8988T (cell line): ENCODE data around the gene SURF6.

Experiments
- DNase-seq: peaks from one replicate; pipeline ENCODE4 v3.0.0; 2011

SURF6 gene

GRCh38 chr9:133367778-133368177 lies 31.8 kb upstream of the SURF6 start:
- DNase-seq, result no peak

- no peak for DNase-seq
Observed at GRCh38 chr9:133367221-133367620, 31.2 kb upstream of the SURF6 start.

GRCh38 chr9:133366435-133366834 lies 30.4 kb upstream of the SURF6 start:
- no peak for DNase-seq

- DNase-seq, result no peak
Observed at GRCh38 chr9:133362359-133363044, 26.5 kb upstream of the SURF6 start.

GRCh38 chr9:133361507-133362092 lies 25.6 kb upstream of the SURF6 start:
- DNase-seq, result no peak

GRCh38 chr9:133360400-133361393 lies 24.7 kb upstream of the SURF6 start:
- DNase-seq, result no peak

GRCh38 chr9:133359399-133360175 lies 23.6 kb upstream of the SURF6 start:
- DNase-seq, result no peak

GRCh38 chr9:133357656-133358055 lies 21.7 kb upstream of the SURF6 start:
- no peak for DNase-seq

GRCh38 chr9:133356391-133357091 lies 20.6 kb upstream of the SURF6 start, which contains the start of the genes SURF1 and SURF2:
TSS of gene SURF1 (minus strand) at chr9:133356487. CDS start at chr9:133356453, 34 bp downstream.
TSS of gene SURF2 (plus strand) at chr9:133356550. CDS start at chr9:133356593, 43 bp downstream.
- peak; percentile 89 for DNase-seq

- DNase-seq, result no peak
Observed at GRCh38 chr9:133355881-133356357, 19.9 kb upstream of the SURF6 start.

GRCh38 chr9:133354766-133355165 lies 18.8 kb upstream of the SURF6 start:
- DNase-seq, result no peak

GRCh38 chr9:133353548-133353947 lies 17.6 kb upstream of the SURF6 start:
- DNase-seq, result no peak

GRCh38 chr9:133352635-133353340 lies 16.8 kb upstream of the SURF6 start:
- no peak for DNase-seq

GRCh38 chr9:133351908-133352634 lies 16.1 kb upstream of the SURF6 start:
- DNase-seq, result peak; percentile 85

- no peak for DNase-seq
Observed at GRCh38 chr9:133351526-133351907, 15.5 kb upstream of the SURF6 start.

GRCh38 chr9:133349965-133350616 lies 14.1 kb upstream of the SURF6 start:
- DNase-seq, result no peak

GRCh38 chr9:133348718-133349573 lies 13.0 kb upstream of the SURF6 start:
- no peak for DNase-seq

- DNase-seq, result peak; percentile 87
Observed at GRCh38 chr9:133347985-133348717, 12.2 kb upstream of the SURF6 start, which contains the start of the genes MED22 and RPL7A. TSS of gene MED22 (minus strand) at chr9:133348131. CDS start at chr9:133346662, 1,469 bp downstream. TSS of gene RPL7A (plus strand) at chr9:133348218. CDS start at chr9:133348244, 26 bp downstream.
